HepG2 (cell line): ENCODE data around the gene GPSM1. TPM values are rescaled to one million over a fixed set of nuclear protein-coding genes. Genes with fewer than 3 reads are reported as not detected.

Experiments
- BCL6 ChIP-seq: IDR thresholded peaks from 2 replicates; pipeline ENCODE4 v1.6.1; 2016; ENCODE audit warnings: missing genetic modification reagents, missing compliant biosample characterization
- CCAR2 ChIP-seq: fragments of 200-400 bp; formaldehyde crosslinking; optimal IDR thresholded peaks from 2 replicates; pipeline ENCODE3; 2018; ENCODE audit warnings: low read depth, mild to moderate bottlenecking, low read length, moderate library complexity
- CTCF ChIP-seq: sonication (generic); formaldehyde crosslinking; IDR thresholded peaks from 2 replicates; pipeline ENCODE4 v1.5.0; 2020; ENCODE audit warnings: mild to moderate bottlenecking, missing genetic modification reagents, moderate library complexity
- ETV6 ChIP-seq: sonication (generic); formaldehyde crosslinking; conservative IDR thresholded peaks from 2 replicates; pipeline ENCODE4 v1.4.0; 2020; ENCODE audit warnings: missing genetic modification reagents
- FOXO1 ChIP-seq: sonication (generic); formaldehyde crosslinking; IDR thresholded peaks from 2 replicates; pipeline ENCODE4 v1.4.0; 2020; ENCODE audit warnings: missing genetic modification reagents
- KDM5B ChIP-seq: sonication (generic); formaldehyde crosslinking; IDR thresholded peaks from 2 replicates; pipeline ENCODE4 v1.4.0; 2020; ENCODE audit warnings: missing genetic modification reagents, mild to moderate bottlenecking, borderline replicate concordance
- KLF12 ChIP-seq: sonication (generic); formaldehyde crosslinking; IDR thresholded peaks from 2 replicates; pipeline ENCODE4 v1.4.0; 2020; ENCODE audit warnings: missing genetic modification reagents, borderline replicate concordance
- MAX ChIP-seq: IDR thresholded peaks from 2 replicates; pipeline ENCODE4 v1.6.1; 2012; ENCODE audit warnings: inconsistent platforms
- MED13 ChIP-seq: sonication (generic); formaldehyde crosslinking; IDR thresholded peaks from 2 replicates; pipeline ENCODE4 v1.5.0; 2020; ENCODE audit warnings: missing genetic modification reagents
- NFKBIZ ChIP-seq: IDR thresholded peaks from 2 replicates; pipeline ENCODE4 v1.6.1; 2018; ENCODE audit warnings: missing genetic modification reagents, missing compliant biosample characterization
- NR2F6 ChIP-seq, 2 experiments: IDR thresholded peaks; 2 replicates each; pipeline ENCODE4 v1.6.1; 2016; ENCODE audit warnings: antibody characterized with exemption in 1 of 2, mild to moderate bottlenecking in 1 of 2
- NRL ChIP-seq: sonication (generic); formaldehyde crosslinking; IDR thresholded peaks from 2 replicates; pipeline ENCODE4 v1.5.0; 2020; ENCODE audit warnings: missing genetic modification reagents, mild to moderate bottlenecking, moderate library complexity, borderline replicate concordance
- PAWR ChIP-seq: sonication (generic); formaldehyde crosslinking; IDR thresholded peaks from 2 replicates; pipeline ENCODE4 v1.4.0; 2020; ENCODE audit warnings: missing genetic modification reagents, mild to moderate bottlenecking, borderline replicate concordance
- TBX3 ChIP-seq: fragments of 450-650 bp; IDR thresholded peaks from 2 replicates; pipeline ENCODE4 v1.6.1; 2017; ENCODE audit warnings: antibody characterized with exemption, mild to moderate bottlenecking, inconsistent platforms, borderline replicate concordance
- UBTF ChIP-seq: sonication (generic); formaldehyde crosslinking; IDR thresholded peaks from 2 replicates; pipeline ENCODE4 v1.4.0; 2020; ENCODE audit warnings: mild to moderate bottlenecking, missing genetic modification reagents
- ZNF143 ChIP-seq: sonication (generic); formaldehyde crosslinking; IDR thresholded peaks from 2 replicates; pipeline ENCODE4 v1.4.0; 2020; ENCODE audit warnings: missing genetic modification reagents
- ZNF263 ChIP-seq: sonication (generic); formaldehyde crosslinking; IDR thresholded peaks from 2 replicates; pipeline ENCODE4 v1.4.0; 2020; ENCODE audit warnings: missing genetic modification reagents
- ZNF281 ChIP-seq: sonication (generic); formaldehyde crosslinking; IDR thresholded peaks from 2 replicates; pipeline ENCODE4 v1.4.0; 2020; ENCODE audit warnings: missing genetic modification reagents, borderline replicate concordance
- ZNF383 ChIP-seq: sonication (generic); formaldehyde crosslinking; IDR thresholded peaks from 2 replicates; pipeline ENCODE4 v1.4.0; 2020; ENCODE audit warnings: missing genetic modification reagents, mild to moderate bottlenecking, borderline replicate concordance
- ZNF709 ChIP-seq: sonication (generic); formaldehyde crosslinking; IDR thresholded peaks from 2 replicates; pipeline ENCODE4 v1.5.0; 2020; ENCODE audit warnings: mild to moderate bottlenecking, missing genetic modification reagents
- ZNF788 ChIP-seq: sonication (generic); formaldehyde crosslinking; IDR thresholded peaks from 2 replicates; pipeline ENCODE4 v1.5.0; 2020; ENCODE audit warnings: mild to moderate bottlenecking, missing genetic modification reagents, borderline replicate concordance
- polyA plus RNA-seq, 8 experiments: library from polyadenylated mRNA; depleted of rRNA in 3 of 8; stranded (reverse) in 7 of 8; unstranded in 1 of 8; fragments of >200 nt; fragmentation: Illumina TruSeq in 4 of 8; extraction: Trizol in 4 of 8; gene quantifications; 2 replicates each; pipeline versions ENCODE4 v1.2.1 to v1.2.3, GENCODE V29; 2011 to 2016; ENCODE audit warnings: low read depth in 4 of 8, missing spikeins in 1 of 8, mixed read lengths in 1 of 8; ENCODE audit not compliant: insufficient read depth in 1 of 8
- total RNA-seq, 5 experiments: library from RNA; depleted of rRNA; stranded (reverse); fragments of >200 nt; fragmentation: Illumina TruSeq; extraction: Trizol; gene quantifications; 2 replicates each; pipeline ENCODE4 v1.2.3, GENCODE V29; 2016; ENCODE audit warnings: low read depth in 1 of 5

Gene GPSM1
- total and polyA plus RNA-seq, 2 of the 13 experiments (the other 11 are each of a cell fraction or from before 2014, with no cell fraction given): 1.0 to 2.4 TPM

- TF ChIP-seq UBTF (CRISPR knock-in tag) (peak; percentile 43; the same call in 1 of the 2 replicates), NRL (CRISPR knock-in tag) (no peak), CTCF (CRISPR knock-in tag) (peak; percentile 25; the same call in 1 of the 2 replicates), BCL6 (0 out of 2 replicates have a peak, but pooled peaks have one; percentile 21), ZNF263 (peak; percentile 99), NR2F6 (IDR thresholded peaks at IDR 0.05) (no peak), NR2F6 (CRISPR knock-in tag; IDR thresholded peaks at IDR 0.05) (peak; percentile 46; the same call in 1 of the 2 replicates), PAWR (CRISPR knock-in tag) (no peak), ZNF143 (CRISPR knock-in tag) (no peak), KDM5B (CRISPR knock-in tag) (no peak), NFKBIZ (CRISPR knock-in tag) (no peak), KLF12 (no peak), MED13 (CRISPR knock-in tag) (no peak), CCAR2 (no peak), ETV6 (CRISPR knock-in tag) (no peak), ZNF281 (CRISPR knock-in tag) (no peak), ZNF709 (CRISPR knock-in tag) (no peak), TBX3 (no peak), FOXO1 (CRISPR knock-in tag) (no peak), ZNF788 (CRISPR knock-in tag) (peak; percentile 26; the same call in 1 of the 2 replicates), MAX (0 out of 2 replicates have a peak, but pooled peaks have one; percentile 19), ZNF383 (CRISPR knock-in tag) (no peak)
These were observed 4.5 kb downstream of the GPSM1 start (continued) for GRCh38 chr9:136331556-136332481.
